ENCODE data around the gene TINAGL1. TPM values are rescaled to one million over a fixed set of nuclear protein-coding genes. Genes with fewer than 3 reads are reported as not detected.

The TINAGL1 gene
- total RNA-seq, 1 donor from 2014 or later: 4.5 TPM

DNA sequence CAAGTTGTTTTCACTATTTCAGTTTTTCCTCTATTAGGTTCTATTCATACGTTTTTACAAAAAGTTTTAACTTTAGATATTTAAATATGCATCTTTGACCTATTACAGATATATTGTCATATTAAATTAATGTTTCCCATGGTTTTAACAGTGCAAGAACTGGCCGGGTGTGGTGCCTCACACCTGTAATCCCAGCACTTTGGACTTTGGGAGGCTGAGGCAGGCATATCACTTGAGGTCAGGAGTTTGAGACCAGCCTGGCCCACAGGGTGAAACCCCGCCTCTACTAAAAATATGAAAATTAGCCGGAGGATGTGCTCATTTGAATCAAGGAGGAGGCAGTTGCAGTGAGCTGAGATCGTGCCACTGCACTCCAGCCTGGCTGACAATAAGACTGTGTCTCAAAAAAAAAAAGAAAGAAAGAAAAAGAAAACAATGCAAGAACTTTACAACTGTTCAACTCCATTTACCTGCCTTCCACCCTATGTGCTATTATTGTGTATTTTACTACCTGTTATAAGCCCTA is 19.8 kb upstream of the TINAGL1 start:
- DNase-seq (ENCODE audit: low spot score): no peak
- TF ChIP-seq, protein P1, sequence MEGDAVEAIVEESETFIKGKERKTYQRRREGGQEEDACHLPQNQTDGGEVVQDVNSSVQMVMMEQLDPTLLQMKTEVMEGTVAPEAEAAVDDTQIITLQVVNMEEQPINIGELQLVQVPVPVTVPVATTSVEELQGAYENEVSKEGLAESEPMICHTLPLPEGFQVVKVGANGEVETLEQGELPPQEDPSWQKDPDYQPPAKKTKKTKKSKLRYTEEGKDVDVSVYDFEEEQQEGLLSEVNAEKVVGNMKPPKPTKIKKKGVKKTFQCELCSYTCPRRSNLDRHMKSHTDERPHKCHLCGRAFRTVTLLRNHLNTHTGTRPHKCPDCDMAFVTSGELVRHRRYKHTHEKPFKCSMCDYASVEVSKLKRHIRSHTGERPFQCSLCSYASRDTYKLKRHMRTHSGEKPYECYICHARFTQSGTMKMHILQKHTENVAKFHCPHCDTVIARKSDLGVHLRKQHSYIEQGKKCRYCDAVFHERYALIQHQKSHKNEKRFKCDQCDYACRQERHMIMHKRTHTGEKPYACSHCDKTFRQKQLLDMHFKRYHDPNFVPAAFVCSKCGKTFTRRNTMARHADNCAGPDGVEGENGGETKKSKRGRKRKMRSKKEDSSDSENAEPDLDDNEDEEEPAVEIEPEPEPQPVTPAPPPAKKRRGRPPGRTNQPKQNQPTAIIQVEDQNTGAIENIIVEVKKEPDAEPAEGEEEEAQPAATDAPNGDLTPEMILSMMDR (IDR thresholded peaks at IDR 0.05; ENCODE audit: unreplicated experiment): no peak
- no peaks in the 10 kb centered on the region for H3K9me3 Mint-ChIP-seq (ENCODE audit: unreplicated experiment)
- H3K27ac Mint-ChIP-seq (ENCODE audit: unreplicated experiment): no peak overlapping the region
- no peaks in the 10 kb centered on the region for H3K36me3 Mint-ChIP-seq (ENCODE audit: low read depth, unreplicated experiment)
- no peak overlapping the region for H3K4me3 Mint-ChIP-seq (ENCODE audit: unreplicated experiment)
- H3K27me3 Mint-ChIP-seq (ENCODE audit: unreplicated experiment): peaks cover 1% of the 10 kb centered on the region
- H3K4me1 Mint-ChIP-seq (ENCODE audit: unreplicated experiment): no peaks in the 10 kb centered on the region

DNA sequence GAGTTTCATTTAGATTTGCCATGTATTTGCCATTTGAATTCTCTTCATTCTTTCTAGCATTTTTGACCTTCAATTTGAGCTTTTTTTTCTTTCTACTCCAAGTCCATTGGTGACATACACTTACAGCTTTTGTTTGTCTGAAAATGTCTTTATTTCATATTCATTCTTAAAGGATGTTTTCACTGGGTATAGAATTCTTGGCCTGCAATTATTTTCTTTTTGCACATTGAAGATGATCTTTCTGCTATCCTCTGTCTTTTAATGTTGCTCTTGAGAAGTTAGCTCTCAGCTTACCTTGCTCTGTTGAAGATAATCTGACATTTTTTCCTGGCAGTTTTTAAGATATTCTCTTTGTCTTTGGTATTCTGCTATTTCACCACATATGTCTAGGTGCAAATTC is 16.6 kb upstream of the TINAGL1 start:
- Mint-ChIP-seq H3K27me3 (ENCODE audit: unreplicated experiment) (peaks cover 1% of the 10 kb centered on the region), H3K4me1 (ENCODE audit: unreplicated experiment) (peaks cover 12% of the 10 kb centered on the region), H3K36me3 (ENCODE audit: low read depth, unreplicated experiment) (no peaks in the 10 kb centered on the region), H3K4me3 (ENCODE audit: unreplicated experiment) (no peak overlapping the region), H3K9me3 (ENCODE audit: unreplicated experiment) (no peaks in the 10 kb centered on the region), H3K27ac (ENCODE audit: unreplicated experiment) (no peak overlapping the region)
- TF ChIP-seq, protein P1 (IDR thresholded peaks at IDR 0.05; ENCODE audit: unreplicated experiment): no peak
- no peak for DNase-seq (ENCODE audit: low spot score)

DNA sequence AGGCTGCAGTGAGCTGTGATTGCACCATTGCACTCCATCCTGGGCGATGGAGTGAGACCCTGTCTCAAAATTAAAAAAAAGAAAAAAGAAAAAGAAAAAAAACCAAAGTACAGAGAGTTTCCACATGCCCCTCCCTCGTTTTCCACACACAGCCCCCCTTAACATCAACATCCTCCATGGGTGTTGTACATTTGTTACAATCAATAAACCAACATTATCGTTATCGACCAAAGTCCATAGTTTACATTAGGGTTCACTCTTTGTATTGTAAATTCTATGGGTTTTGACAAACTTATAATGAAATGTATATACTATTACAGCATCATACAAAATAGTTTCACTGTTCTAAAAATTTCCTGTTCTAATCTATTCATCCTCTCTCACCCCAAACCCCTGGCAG is 15.9 kb upstream of the TINAGL1 start:
- no peak for DNase-seq (ENCODE audit: low spot score)
- TF ChIP-seq, protein P1 (IDR thresholded peaks at IDR 0.05; ENCODE audit: unreplicated experiment): no peak
- Mint-ChIP-seq H3K4me3 (ENCODE audit: unreplicated experiment) (no peak overlapping the region), H3K27ac (ENCODE audit: unreplicated experiment) (no peak overlapping the region), H3K4me1 (ENCODE audit: unreplicated experiment) (peaks cover 12% of the 10 kb centered on the region), H3K36me3 (ENCODE audit: low read depth, unreplicated experiment) (no peaks in the 10 kb centered on the region), H3K9me3 (ENCODE audit: unreplicated experiment) (no peaks in the 10 kb centered on the region), H3K27me3 (ENCODE audit: unreplicated experiment) (peaks cover 1% of the 10 kb centered on the region)

DNA sequence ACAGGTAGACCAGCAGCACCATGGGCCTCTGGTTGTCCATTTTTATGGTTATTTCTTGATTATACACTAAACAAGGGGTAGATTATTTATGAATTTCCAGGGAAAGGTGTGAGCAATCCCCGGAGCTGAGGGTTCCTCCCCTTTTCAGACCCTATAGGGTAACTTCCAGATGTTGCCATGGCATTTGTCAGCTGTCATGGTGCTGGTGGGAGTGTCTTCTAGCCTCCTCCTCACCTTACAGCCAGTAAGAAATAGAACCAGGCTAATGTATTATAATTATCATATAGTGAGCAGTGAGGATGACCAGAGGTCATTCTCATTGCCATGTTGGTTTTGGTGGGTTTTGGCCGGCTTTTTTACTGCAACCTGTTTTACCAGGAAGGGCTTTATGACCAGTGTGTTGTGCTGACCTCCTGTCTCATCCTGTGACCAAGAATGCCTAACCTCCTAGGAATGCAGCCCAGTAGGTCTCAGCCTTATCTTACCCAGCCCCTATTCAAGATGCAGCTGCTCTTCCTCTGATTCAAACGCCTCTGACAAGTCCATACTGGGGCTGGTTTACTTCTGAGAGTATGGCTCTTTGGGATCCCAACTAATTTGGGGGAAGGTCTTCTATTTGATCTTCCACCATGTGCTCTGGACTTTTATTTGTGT is 13.5 kb upstream of the TINAGL1 start:
- TF ChIP-seq, protein P1 (IDR thresholded peaks at IDR 0.05; ENCODE audit: unreplicated experiment): no peak
- Mint-ChIP-seq H3K36me3 (ENCODE audit: low read depth, unreplicated experiment) (no peaks in the 10 kb centered on the region), H3K4me1 (ENCODE audit: unreplicated experiment) (peaks cover 12% of the 10 kb centered on the region), H3K27ac (ENCODE audit: unreplicated experiment) (peak overlapping the region; percentile 76), H3K27me3 (ENCODE audit: unreplicated experiment) (peaks cover 1% of the 10 kb centered on the region), H3K4me3 (ENCODE audit: unreplicated experiment) (no peak overlapping the region), H3K9me3 (ENCODE audit: unreplicated experiment) (no peaks in the 10 kb centered on the region)
- DNase-seq (ENCODE audit: low spot score): no peak

DNA sequence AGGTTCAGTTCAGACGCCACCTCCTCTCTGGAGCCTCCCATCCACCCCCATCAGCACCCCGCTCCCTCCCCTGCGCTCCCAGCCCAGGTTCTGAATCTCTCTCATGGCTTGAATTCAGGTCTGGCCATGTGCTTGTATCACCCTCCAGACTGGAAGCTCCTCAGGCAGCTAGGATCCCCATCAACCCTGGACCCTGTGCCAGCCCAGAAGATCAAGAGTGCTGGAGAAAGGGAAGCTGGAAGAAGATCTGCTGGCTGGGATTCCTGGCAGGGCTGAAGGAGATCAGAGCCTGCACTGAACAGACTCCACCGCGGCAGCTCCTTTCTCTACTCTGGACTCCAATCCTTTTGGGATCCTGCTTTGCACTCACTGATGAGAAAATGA is 11.7 kb upstream of the TINAGL1 start:
- Mint-ChIP-seq H3K4me3 (ENCODE audit: unreplicated experiment) (no peak overlapping the region), H3K27ac (ENCODE audit: unreplicated experiment) (no peak overlapping the region), H3K36me3 (ENCODE audit: low read depth, unreplicated experiment) (no peaks in the 10 kb centered on the region), H3K27me3 (ENCODE audit: unreplicated experiment) (peaks cover 1% of the 10 kb centered on the region), H3K4me1 (ENCODE audit: unreplicated experiment) (peaks cover 12% of the 10 kb centered on the region), H3K9me3 (ENCODE audit: unreplicated experiment) (no peaks in the 10 kb centered on the region)
- DNase-seq (ENCODE audit: low spot score): no peak
- TF ChIP-seq, protein P1 (IDR thresholded peaks at IDR 0.05; ENCODE audit: unreplicated experiment): no peak
